Measurements from ENCODE around the gene ZNF532.
"Not testable (repeated sequence)": the region's sequence is repeated elsewhere in the genome, so short reads cannot be mapped to it uniquely, and the experiment has no call there.

The ZNF532 gene

DNA sequence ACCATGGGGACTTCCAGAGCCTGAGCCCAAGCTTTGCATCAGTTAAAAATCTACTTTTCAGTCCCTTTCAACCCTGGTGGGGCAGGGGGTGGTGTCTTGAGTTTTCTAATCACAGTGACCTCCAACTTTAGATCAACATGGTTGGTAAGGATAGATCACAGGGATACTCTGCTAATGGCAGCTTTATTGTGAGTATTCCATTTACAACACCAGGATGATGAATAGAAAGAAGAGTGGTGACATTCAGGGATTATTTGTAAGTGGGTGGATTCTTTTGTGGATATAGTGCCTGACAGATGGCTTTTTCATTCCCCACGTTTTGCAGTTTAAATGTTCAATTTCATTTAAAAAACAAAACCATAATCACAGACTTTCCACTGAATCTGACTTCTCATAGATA lies 51.3 kb downstream of the ZNF532 start:
- Mint-ChIP-seq H3K4me1 (peaks cover 4% of the 10 kb centered on the region), H3K36me3 (ENCODE audit: low read depth) (no peaks in the 10 kb centered on the region), H3K9me3 (no peaks in the 10 kb centered on the region), H3K27ac (no peak overlapping the region), H3K27me3 (peaks cover 15% of the 10 kb centered on the region), H3K4me3 (no peak overlapping the region)
- no peak for DNase-seq
- ATAC-seq, result no peak

DNA sequence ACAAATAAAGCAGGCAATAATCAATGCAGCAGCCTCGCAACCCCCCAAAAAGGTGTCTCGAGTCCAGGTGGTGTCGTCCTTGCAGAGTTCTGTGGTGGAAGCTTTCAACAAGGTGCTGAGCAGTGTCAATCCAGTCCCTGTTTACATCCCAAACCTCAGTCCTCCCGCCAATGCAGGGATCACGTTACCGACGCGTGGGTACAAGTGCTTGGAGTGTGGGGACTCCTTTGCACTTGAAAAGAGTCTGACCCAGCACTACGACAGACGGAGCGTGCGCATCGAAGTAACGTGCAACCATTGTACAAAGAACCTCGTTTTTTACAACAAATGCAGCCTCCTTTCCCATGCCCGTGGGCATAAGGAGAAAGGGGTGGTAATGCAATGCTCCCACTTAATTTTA lies 55.3 kb downstream of the ZNF532 start:
- not testable (repeated sequence) for ATAC-seq; H3K27me3 Mint-ChIP-seq; H3K27ac Mint-ChIP-seq; H3K9me3 Mint-ChIP-seq; H3K4me1 Mint-ChIP-seq; H3K36me3 Mint-ChIP-seq (ENCODE audit: low read depth); H3K4me3 Mint-ChIP-seq; DNase-seq

DNA sequence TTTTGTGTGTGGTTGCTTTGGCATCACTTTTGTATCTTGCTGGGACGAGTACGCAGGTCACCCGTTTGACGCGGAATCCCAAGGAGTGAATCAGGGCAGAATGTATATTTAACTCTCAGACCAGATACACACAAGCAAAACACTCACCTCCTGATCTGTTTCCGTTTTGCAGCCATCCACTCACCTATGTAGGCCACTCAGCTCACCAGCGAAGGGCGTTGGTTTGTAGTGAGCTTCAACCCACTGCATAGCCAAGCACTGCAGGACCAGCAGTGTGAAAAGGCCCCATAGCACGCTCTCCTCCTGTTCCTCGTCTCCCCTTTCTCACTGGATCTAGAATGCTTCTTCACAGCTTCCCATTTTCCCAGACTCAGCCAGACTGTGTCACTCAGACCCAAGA lies 58.3 kb downstream of the ZNF532 start:
- H3K9me3 Mint-ChIP-seq, result no peaks in the 10 kb centered on the region
- no peaks in the 10 kb centered on the region for H3K4me1 Mint-ChIP-seq
- peaks cover 7% of the 10 kb centered on the region for H3K27me3 Mint-ChIP-seq
- no peaks in the 10 kb centered on the region for H3K36me3 Mint-ChIP-seq (ENCODE audit: low read depth)
- H3K4me3 Mint-ChIP-seq, result no peak overlapping the region
- DNase-seq (no peak), ATAC-seq (no peak)
- H3K27ac Mint-ChIP-seq, result no peak overlapping the region

DNA sequence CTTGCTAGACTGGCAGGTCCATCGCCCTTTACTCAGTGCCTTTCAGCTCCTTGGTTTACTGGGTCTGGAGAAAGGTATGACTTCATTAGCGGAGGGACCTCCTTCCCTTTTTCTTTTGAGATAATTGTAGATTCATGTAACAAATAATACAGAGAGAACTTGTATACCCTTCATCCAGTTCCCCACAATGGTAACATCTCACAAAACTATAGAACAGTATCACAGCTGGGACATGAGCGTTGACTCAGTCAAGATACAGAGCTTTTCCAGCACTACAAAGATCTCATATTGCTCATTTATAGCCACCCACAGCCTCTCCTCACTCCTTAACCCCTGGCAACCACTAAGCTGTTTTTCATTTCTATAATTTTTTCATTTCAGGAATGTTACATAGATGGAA lies 59.8 kb downstream of the ZNF532 start:
- Mint-ChIP-seq H3K4me3 (no peak overlapping the region), H3K27ac (no peak overlapping the region), H3K36me3 (ENCODE audit: low read depth) (no peaks in the 10 kb centered on the region), H3K4me1 (no peaks in the 10 kb centered on the region), H3K9me3 (no peaks in the 10 kb centered on the region), H3K27me3 (peaks cover 9% of the 10 kb centered on the region)
- DNase-seq, result no peak
- ATAC-seq, result no peak

DNA sequence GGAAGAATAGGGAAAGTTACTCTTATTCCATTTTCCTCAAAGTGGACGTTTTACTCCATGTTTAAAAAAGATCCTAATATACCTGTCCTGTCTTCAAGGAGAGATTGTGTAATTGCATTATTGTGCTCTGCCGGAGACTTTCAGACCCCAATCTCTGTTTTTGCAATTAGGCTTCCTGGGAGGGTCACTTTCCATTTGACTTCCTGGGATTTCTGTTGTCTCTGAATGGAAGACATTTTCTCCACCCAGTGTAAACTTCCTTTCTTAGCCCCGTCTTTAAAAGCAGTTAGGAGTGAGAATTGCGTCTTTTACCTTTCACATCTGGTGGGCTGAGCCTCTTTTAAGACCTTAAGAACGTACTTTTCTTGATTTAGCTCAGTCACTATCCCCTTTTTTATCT lies 63.0 kb downstream of the ZNF532 start:
- no peak for ATAC-seq
- Mint-ChIP-seq H3K36me3 (ENCODE audit: low read depth) (no peaks in the 10 kb centered on the region), H3K27me3 (peaks cover 13% of the 10 kb centered on the region), H3K27ac (no peak overlapping the region), H3K4me3 (no peak overlapping the region), H3K9me3 (no peaks in the 10 kb centered on the region), H3K4me1 (no peaks in the 10 kb centered on the region)
- no peak for DNase-seq

DNA sequence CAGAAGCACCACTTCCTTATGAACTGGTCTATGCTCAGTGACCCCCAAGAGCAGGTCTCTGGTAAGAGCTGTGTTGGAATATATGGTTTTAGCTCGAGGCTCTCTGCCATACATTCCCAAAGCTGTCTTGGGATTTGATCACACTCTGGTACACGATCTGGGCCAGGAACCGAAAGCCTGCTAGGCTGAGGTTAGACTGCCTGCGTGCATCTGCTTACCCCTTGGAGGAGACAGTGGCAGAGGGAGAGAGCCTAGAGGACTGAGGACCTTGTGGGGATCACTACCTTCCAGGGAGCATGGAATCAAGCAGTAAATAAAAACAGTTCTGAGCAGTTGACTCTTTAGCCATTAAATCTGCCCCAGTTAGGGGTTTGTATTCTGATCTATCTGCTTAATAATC lies 63.7 kb downstream of the ZNF532 start:
- peaks cover 16% of the 10 kb centered on the region for H3K27me3 Mint-ChIP-seq
- H3K9me3 Mint-ChIP-seq, result no peaks in the 10 kb centered on the region
- no peak overlapping the region for H3K4me3 Mint-ChIP-seq
- no peaks in the 10 kb centered on the region for H3K36me3 Mint-ChIP-seq (ENCODE audit: low read depth)
- ATAC-seq (no peak), DNase-seq (no peak)
- no peaks in the 10 kb centered on the region for H3K4me1 Mint-ChIP-seq
- H3K27ac Mint-ChIP-seq, result no peak overlapping the region

DNA sequence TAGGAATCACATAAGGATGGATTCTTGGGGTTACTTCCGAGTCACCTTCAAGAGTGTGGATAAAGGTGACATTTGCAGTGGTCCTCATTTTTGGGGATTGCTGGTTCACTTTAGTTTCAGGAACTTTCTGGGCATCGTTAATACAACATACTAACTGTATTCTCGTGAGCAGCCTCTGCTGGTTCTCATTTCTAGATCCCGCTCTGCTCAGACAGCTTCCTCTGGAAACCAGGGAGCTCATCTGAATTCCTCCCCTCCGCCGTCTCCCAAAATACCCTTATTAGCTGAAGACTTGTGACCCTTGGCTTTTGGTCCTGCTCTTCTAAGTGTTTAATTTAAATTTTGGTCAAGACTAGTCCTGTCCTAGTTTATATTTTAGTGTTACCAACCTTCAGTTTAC lies 64.5 kb downstream of the ZNF532 start:
- Mint-ChIP-seq H3K27ac (no peak overlapping the region), H3K36me3 (ENCODE audit: low read depth) (no peaks in the 10 kb centered on the region), H3K9me3 (no peaks in the 10 kb centered on the region), H3K4me1 (no peaks in the 10 kb centered on the region), H3K4me3 (no peak overlapping the region), H3K27me3 (peaks cover 16% of the 10 kb centered on the region)
- ATAC-seq (no peak), DNase-seq (no peak)

DNA sequence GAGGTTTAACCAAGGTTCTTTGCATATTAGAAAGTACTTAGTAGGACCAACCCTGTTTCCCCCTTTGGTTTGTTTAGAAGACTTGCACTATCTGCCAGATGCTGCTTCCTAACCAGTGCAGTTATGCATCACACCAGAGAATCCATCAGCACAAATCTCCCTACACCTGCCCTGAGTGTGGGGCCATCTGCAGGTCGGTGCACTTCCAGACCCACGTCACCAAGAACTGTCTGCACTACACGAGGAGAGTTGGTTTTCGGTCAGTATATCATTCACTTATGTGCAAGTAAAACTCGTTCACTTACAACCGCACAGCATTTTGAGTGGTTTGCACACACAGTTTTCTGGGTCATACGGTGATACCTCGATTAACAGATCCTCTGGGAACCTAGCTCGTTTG lies 69.7 kb downstream of the ZNF532 start:
- no peak for ATAC-seq
- Mint-ChIP-seq H3K27ac (no peak overlapping the region), H3K36me3 (ENCODE audit: low read depth) (peaks cover 2% of the 10 kb centered on the region), H3K9me3 (no peaks in the 10 kb centered on the region), H3K4me3 (no peak overlapping the region), H3K27me3 (peaks cover 16% of the 10 kb centered on the region), H3K4me1 (peaks cover 4% of the 10 kb centered on the region)
- no peak for DNase-seq

DNA sequence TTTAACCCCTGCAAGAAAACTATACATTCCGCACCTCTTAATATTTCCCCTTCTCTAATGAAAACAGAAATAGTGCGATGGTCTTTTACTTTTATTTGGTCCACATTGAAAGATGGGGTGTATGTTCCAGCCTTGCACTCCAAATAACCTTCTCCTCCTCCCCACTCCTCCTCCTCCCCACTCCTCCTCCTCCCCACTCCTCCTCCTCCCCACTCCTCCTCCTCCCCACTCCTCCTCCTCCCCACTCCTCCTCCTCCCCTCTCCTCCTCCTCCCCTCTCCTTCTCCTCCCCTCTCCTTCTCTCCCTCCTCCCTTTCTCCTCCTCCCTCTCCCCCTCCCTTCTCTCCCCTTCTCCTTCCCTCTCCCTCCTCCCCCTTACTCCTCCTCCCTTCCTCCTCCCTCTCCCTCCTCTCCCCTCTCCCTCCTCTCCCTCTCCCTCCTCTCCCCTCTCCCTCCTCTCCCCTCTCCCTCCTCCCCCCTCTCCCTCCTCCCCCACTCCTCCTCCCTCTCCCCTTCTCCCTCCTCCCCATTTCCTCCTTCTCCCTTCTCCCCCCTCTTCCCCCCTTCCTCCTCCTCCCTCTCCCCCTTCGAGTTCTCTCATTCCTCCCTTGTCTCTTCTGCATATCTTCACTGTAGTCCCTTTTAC lies 70.4 kb downstream of the ZNF532 start:
- ATAC-seq (no peak), DNase-seq (no peak)
- peaks cover 3% of the 10 kb centered on the region for H3K36me3 Mint-ChIP-seq (ENCODE audit: low read depth)
- H3K4me1 Mint-ChIP-seq, result peaks cover 4% of the 10 kb centered on the region
- H3K4me3 Mint-ChIP-seq, result no peak overlapping the region
- no peak overlapping the region for H3K27ac Mint-ChIP-seq
- peaks cover 15% of the 10 kb centered on the region for H3K27me3 Mint-ChIP-seq
- H3K9me3 Mint-ChIP-seq, result no peaks in the 10 kb centered on the region

DNA sequence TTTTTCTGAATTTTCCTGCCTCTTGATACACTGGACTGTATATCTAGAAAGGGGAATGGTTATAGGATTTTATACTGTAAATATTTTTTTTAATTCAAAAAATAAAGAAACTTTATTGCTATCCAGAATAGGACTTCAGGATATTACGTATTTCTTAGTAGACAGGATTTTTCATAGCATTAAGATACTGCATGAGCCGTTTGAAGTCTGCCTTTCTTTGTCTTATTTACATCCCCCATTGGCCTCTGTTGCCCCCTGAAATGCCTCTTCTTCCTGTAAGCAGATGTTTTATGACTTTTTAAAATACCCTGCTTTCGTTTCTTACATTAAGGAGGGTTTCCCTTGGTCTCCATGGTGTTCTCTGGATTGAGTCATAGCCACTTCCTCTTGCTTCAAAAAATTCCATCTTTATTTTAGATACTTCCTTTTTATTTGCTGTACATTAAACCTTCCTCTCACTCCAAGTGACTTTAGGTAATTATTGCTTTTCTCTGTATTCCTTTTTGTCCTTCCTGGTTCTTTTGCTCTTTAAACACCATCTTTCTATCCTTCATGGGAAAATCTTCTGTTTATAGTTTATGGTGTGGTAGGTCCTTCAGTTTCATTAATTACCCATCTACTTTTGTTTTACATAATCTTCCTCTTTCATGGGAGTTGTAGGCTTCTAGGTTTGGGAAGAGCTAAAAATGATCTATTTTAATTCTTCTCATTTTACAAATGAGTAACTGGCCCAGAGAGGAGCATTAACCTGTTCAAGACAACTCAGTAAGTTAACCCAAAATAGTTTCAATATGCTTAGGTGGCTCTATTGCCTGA lies 72.6 kb downstream of the ZNF532 start:
- no peak for ATAC-seq
- H3K9me3 Mint-ChIP-seq, result no peaks in the 10 kb centered on the region
- H3K4me3 Mint-ChIP-seq, result no peak overlapping the region
- peaks cover 3% of the 10 kb centered on the region for H3K36me3 Mint-ChIP-seq (ENCODE audit: low read depth)
- H3K27ac Mint-ChIP-seq, result no peak overlapping the region
- DNase-seq, result no peak
- peaks cover 4% of the 10 kb centered on the region for H3K4me1 Mint-ChIP-seq
- H3K27me3 Mint-ChIP-seq, result peaks cover 11% of the 10 kb centered on the region

DNA sequence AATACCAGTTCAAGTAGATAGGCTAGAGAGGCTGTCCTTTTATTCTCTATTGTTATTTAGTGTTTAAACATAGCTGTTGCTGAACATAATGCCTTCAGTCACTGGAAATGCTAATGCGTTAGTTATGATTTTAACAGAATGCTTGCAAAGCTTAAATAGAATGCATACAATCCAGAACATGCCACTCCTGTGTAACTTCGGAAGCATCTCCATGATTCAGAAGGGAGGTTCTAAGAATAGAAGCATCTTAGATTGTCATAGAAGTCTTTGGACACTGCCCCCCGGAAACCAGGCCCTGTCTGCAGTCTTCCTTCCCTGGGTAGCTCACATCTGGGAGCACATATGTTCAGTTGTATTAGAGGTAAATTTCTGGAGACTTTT lies 73.2 kb downstream of the ZNF532 start:
- peaks cover 10% of the 10 kb centered on the region for H3K27me3 Mint-ChIP-seq

DNA sequence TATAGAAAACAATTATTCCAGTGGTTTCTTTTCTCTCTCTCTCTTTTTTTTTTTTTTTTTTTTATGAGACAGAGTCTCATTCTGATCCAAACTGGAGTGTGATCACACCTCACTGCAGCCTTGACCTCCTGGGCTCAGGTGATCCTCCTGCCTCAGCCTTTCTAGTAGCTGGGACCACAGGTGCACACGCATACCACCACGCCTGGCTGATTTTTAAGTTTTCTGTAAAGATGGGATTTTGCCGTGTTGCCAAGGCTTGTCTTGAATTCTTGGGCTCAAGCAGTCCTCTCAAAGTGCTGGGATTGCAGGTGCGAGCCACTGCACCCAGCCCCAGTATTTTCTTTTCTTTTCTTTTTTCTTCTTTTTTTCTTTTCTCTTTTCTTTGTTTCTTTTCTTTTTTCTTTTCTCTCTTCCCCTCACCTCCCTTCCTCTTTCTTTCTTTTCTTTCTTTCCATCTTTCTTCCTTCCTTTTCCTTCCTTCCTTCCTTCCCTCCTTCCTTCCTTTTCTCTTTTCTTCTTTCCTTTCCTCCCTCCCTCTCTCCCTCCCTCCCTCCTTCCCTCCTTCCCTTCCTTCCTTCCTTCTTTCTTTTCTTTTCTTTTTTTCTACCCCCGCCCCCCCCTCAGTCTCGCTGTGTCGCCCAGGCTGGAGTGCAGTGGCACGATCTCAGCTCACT lies 76.9 kb downstream of the ZNF532 start:
- H3K4me3 Mint-ChIP-seq, result no peak overlapping the region
- ATAC-seq (no peak), DNase-seq (no peak)
- H3K27ac Mint-ChIP-seq, result no peak overlapping the region
- peaks cover 3% of the 10 kb centered on the region for H3K36me3 Mint-ChIP-seq (ENCODE audit: low read depth)
- no peaks in the 10 kb centered on the region for H3K9me3 Mint-ChIP-seq
- H3K4me1 Mint-ChIP-seq, result peaks cover 4% of the 10 kb centered on the region
- H3K27me3 Mint-ChIP-seq, result peaks cover 5% of the 10 kb centered on the region

More for the DNA sequence above, 73.2 kb downstream of the ZNF532 start:
- Mint-ChIP-seq H3K4me3 (no peak overlapping the region), H3K9me3 (no peaks in the 10 kb centered on the region), H3K4me1 (peaks cover 4% of the 10 kb centered on the region), H3K36me3 (ENCODE audit: low read depth) (peaks cover 3% of the 10 kb centered on the region), H3K27ac (no peak overlapping the region)
- ATAC-seq (no peak), DNase-seq (no peak)

DNA sequence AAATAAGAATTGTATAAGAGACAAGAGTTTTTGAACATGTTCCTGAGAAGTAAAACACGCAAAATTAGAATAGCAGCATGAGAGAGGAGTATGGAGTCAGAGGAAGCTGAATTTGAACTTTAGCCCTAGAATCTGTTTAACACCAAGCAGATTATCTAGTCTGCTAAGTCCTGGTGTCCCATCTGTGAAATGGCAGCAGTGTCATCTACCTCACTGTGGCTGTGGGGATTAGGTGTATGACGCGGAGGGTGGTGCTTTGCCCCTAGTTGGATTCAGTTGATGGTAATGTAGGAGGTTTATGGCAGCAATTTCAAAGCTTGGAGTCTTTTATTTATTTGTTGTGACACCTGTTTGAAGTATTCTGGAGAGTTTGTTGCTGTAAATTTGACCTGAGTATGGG lies 79.2 kb downstream of the ZNF532 start:
- Mint-ChIP-seq H3K27me3 (peaks cover 2% of the 10 kb centered on the region), H3K4me3 (no peak overlapping the region), H3K36me3 (ENCODE audit: low read depth) (peaks cover 3% of the 10 kb centered on the region), H3K27ac (no peak overlapping the region), H3K4me1 (no peaks in the 10 kb centered on the region), H3K9me3 (no peaks in the 10 kb centered on the region)
- ATAC-seq (no peak), DNase-seq (no peak)

DNA sequence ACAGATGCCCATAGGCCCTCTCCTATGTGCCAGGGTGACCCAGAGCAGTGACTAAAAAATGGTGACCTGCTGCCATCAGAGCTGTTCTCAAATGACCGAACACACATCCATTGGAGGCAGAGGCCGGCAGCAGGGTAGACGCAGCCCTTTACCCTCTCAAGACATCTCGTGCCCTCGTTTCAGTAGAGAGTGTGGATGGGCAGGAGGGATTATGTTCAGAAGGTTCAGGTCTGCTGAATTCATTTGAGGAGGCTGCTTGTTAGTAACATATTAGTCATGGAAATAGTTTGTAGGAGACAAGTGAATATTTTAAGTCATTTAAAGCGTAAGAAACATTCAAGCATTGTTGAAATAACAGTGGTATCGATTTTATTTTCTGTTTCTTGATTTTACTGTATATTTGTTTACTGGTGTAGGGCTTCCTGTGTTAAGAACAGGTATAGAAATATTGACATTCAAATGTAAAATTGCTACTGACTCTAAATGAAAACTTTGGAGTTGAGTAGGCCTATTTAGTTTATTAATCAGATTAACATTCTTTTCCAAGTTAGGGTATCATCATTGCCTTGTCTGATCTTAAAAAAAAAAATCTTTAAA lies 82.6 kb downstream of the ZNF532 start:
- no peak overlapping the region for H3K4me3 Mint-ChIP-seq
- no peak overlapping the region for H3K27ac Mint-ChIP-seq
- no peak for ATAC-seq
- no peaks in the 10 kb centered on the region for H3K27me3 Mint-ChIP-seq
- DNase-seq, result no peak
- H3K4me1 Mint-ChIP-seq, result no peaks in the 10 kb centered on the region
- no peaks in the 10 kb centered on the region for H3K9me3 Mint-ChIP-seq
- H3K36me3 Mint-ChIP-seq (ENCODE audit: low read depth), result no peaks in the 10 kb centered on the region

DNA sequence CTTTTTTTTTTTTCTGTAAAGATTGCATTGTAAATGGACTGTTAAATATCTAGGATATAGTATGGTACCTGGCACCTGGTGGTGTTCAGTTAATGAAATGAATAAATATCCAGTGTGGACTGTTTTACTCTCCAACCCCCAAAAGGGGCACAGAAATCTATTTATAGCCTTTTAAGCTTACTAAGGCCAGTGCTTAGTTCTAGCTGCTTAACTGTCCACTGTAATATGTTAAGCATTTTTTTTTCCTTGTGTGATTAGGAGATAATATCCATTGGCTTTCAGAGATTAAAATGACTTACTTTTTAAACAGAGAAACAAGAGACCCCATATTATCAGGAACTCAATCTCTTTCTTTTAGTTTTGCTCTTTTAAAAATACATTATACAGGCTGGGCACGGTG lies 84.4 kb downstream of the ZNF532 start:
- no peak for ATAC-seq

More for the DNA sequence above, 84.4 kb downstream of the ZNF532 start:
- Mint-ChIP-seq H3K9me3 (no peaks in the 10 kb centered on the region), H3K36me3 (ENCODE audit: low read depth) (no peaks in the 10 kb centered on the region), H3K27me3 (peaks cover 4% of the 10 kb centered on the region), H3K4me3 (no peak overlapping the region), H3K4me1 (no peaks in the 10 kb centered on the region), H3K27ac (no peak overlapping the region)
- no peak for DNase-seq

Data from activated naive CD8-positive, alpha-beta T cell treated with anti-CD3 and anti-CD28 coated beads, Interleukin-2, amount 50 U/mL, for 24 hours (primary cell).